ENCODE data around the gene CAMK1D.

Gene CAMK1D

DNA sequence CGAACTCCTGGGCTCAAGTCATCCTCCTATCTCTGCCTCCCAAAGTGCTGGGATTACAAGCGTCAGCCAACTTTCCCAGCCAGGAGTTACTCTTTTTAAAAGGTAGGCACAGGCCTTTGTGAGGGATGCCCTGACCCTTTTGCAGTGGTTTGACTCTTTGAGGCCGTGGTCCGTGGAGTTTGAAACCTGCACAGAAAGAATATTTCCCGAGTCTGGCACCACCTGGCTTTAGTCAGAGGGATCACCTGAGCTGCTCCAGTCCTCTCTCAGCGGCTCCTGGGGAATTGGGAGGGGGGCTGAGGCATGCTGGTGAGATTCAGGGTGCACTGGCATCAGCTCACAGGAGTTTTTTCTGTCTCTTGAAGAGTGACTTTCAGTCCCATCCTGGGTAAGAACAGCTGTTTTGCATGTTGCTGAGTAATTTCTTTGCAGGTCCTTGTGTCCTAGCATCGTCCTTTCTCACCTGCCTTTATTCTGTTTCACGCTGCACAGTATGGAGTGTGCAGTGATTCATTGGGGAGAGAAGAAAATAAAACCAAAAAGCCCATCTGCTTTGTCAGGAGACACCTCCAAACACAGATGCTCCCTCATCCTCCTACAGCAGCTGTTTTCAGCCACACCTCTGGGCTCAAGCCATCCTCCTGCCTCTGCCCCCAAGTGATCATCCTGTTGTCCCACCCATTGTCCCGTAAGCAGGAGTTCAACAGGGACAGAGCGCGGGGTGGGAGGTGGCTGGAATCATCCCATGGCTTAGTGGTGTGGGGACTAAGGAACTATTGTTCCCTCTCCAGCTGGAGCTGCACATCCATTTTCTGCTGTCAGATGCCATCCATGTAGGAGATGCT lies 284.7 kb downstream of the CAMK1D start:
- no peak for DNase-seq

DNA sequence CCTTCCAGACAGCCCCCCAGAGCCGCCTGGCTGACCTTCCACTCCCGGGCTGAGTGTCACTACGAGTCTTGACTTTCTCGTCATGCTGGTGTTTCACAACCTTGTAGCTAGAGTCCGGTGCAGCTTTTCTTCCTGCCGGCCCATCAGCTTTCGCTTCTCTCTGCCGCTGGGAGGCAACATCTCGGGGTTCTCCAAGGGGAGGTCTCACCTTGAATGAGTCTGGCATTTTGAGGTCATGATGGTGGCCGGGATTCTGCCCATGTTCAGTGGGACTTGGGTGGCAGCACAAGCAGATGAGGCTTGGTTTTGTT lies 285.2 kb downstream of the CAMK1D start:
- DNase-seq: no peak

DNA sequence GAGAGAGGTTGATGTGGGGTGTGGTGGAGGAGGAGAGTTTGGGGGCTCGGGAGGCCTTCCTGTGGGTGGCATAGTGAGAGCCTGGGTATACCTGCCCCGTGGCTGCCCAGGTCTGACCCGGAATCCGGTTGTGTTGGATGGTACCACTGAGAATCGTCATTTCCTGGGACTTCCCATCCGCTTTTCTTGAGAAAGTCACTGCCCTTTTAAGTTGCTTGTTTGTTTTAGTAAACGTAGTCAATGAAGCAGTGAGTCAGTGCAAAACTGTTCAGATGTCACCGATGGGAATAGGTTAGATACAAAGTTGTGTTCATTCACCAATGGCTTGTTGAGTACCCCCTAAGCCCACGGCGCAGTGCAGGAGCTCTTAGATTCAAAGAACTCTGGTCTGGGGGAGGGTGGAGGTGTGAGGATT lies 285.8 kb downstream of the CAMK1D start:
- DNase-seq: no peak

DNA sequence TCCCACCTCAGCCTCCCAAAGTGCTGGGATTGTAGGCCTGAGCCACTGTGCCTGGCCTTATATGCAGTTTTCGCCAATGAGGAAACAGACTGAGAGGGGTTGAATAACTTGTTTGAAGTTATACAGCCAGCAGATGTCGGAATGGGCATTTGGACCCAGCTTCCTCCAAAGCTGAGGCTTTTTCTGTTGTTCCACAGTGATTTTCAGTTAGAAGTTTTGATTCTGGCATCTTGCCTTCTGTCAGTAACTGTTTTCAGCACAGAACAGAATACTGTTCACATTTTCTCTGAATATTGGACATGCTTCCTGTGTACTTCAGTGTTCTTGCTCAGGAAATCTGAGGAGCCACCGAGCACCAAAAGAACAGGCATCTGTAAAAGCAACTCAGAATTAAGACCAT lies 287.2 kb downstream of the CAMK1D start:
- no peak for DNase-seq

GRCh38 chr10:12637649-12638048 lies 288.3 kb downstream of the CAMK1D start:
- DNase-seq: no peak

GRCh38 chr10:12638103-12638502 lies 288.8 kb downstream of the CAMK1D start:
- no peak for DNase-seq

DNA sequence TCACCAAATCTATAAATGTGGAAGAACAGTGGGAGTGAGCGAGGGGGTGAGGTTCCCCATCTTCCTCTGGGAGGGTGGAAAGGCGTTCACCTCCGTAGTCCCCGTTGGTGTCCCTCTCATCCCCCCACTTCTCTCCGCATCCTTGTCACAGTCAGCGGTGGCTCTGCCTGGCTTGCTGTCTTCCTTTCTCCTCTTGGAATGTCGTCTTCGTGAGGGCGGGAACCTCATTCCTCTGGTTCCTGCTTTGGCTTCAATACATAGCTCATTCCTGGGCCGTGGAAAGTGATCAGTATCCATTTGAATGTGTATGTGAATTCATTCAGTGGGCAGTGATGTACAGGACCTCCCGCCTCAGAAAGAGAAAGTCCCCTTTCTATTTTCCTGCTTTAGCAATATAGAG lies 289.4 kb downstream of the CAMK1D start:
- no peak for DNase-seq

DNA sequence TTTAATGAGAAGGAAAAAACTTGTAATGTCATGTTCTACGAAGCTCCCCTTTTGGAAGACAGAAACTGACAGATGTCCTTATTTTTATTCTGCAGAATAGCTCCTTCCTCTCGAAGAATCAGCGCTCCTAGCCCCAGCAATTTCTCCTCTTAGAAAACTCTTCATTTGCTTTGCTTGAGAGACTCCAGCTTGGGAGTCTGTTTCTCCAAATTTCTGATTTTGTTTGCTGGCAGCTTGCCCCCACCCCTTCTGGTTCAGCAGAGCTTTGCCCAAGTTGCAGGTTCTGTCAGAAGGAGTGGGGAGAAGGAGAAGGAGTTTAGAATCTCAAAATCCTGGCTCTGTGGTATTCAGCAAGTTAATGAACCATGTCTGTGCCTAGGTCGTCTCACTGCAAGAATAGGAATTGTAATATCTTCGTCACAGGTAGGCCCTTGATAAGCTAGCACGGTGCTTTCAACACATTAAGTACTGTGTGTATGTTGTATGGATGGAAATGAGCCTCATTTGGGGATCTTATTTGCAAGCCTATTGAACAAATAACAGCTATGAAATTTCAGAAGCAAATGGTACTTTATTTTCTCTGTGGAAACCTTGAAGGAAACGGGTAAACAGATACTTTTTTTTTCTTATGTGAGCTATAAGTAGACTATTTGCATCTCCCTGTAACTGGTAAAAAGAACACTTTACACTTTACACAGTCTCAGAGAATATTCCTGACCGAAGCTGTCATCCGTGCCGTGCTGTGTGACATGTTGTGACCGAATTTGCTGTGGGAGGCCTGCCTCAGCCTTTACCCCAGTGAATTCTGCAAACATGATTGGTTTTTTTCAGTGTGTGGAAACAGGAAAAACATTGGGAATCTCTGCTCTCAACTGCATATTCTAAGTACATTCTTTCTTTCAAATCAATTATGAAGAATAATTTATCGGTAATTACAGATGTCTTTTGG lies 290.9 kb downstream of the CAMK1D start:
- no peak for DNase-seq

- no peak for DNase-seq
Observed at GRCh38 chr10:12642036-12642435, 292.7 kb downstream of the CAMK1D start.

DNA sequence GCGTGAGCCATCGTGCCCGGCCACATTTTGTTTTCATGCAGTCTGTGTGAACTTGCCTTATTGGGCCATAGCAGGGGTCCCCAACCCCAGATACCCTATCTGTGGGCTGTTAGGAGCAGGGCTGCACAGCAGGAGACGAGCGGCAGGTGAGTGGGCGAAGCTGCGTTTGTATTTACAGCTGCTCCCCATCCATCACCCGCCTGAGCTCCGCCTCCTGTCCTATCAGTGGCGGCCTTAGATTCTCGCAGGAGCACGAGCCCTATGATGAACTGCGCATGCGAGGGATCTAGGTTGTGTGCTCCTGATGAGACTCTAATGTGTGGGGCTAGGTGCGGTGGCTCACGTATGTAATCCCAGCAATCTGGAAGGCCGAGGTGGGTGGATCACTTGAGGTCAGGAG lies 293.9 kb downstream of the CAMK1D start:
- no peak for DNase-seq

DNA sequence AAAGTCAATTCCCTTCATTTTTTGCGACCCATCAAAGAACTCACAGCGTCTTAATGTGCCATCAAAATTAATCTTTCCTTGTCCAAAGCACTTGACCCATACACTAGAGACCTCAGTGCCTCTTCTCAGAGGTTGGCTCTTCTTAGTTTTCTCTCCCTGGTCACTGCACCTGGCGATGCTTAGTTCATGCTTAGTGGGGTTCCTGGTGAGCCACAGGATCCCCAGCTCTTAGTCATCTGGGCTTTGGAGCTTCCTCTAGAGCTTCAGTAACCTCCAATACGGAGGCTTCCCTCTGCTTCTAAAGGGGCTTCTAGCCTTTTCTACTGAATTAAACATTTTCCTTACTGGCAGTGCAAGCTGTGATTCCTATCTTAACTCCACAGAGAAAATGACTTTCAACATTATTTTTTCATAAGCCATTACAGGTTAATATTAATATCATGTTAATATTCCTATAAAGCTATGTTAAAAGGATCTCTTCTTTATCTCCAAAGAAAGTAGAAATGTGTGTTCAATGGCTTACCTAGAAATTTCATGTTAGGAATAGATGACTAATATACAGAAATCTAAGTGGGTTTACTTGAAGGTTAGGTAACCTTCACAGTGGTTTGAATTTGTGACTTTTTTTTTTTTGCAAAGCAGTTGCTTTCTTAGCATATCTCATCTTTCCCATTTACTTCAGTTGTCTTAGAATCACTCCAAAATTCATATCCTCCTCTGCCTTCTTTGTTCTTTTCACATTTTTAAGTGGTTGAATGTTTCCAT lies 295.2 kb downstream of the CAMK1D start:
- no peak for DNase-seq

DNA sequence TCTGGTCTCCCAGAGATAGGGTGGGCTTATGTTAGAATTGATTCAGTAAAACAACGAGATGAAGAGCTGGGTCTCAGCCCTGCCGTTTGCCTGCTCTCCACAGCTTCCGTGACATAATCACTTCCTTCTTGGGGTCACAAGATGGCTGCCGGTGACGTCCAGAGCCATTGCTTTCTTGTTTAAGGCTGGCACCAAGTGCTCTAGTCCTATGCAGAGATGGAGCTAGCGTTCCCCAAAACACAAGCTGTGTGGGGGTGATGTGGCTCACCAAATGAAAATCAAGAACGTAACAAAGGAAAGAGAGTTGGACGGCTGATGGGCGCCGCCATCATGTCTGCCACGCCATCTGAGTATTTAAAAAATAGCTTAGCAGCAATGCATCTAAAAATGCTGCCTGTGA lies 296.1 kb downstream of the CAMK1D start:
- DNase-seq: no peak

DNA sequence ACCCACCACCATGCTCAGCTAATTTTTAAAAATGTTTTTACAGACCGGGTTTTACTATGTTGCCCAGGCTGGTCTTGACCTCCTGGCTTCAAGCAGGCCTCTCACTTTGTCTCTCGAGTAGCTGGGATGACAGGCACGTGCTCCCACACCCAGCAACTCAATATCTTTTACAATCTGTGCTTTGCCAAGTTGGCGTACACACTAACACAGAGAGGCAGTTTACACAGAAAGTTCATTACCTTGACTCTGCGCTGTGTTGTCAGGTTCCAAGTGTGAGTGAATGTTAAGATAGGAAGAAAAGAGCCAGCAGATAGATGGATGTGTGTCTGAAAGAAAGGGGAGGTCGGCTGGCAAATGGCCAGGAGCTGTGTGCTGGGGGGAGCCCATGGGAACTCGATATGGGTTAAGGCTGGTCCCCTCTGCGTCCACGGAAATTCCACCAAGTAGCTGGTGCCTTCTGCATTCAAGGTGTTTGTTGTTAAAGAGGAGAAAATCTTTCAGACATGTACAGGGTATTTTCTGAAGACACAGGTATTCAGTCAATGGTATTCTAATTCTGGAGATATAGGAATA lies 299.8 kb downstream of the CAMK1D start:
- DNase-seq: no peak

DNA sequence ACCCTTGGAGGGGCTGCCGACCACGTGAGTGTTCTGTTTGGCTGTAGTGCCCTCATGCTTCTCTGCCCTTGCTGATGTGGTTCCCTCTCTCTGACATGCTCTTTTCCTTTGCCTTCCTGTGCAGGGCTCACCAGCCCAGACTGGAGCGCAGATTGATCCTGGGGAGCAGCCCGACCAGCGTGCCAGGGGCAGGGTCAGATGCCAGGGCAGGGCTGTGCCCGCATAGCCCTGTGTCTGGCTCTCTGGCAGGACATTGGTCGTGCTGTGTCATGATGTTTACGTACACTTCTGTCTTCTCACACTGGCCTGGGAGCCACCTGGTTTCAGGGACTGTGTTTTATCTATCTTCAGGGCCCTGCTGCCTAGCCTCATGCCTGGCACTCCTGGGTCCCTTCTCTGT lies 300.8 kb downstream of the CAMK1D start:
- no peak for DNase-seq

- DNase-seq: no peak
Observed at GRCh38 chr10:12650538-12651298, 301.4 kb downstream of the CAMK1D start.

- no peak for DNase-seq
Observed at GRCh38 chr10:12655940-12656339, 306.6 kb downstream of the CAMK1D start.

GRCh38 chr10:12656518-12657142 lies 307.3 kb downstream of the CAMK1D start:
- DNase-seq: no peak

DNA sequence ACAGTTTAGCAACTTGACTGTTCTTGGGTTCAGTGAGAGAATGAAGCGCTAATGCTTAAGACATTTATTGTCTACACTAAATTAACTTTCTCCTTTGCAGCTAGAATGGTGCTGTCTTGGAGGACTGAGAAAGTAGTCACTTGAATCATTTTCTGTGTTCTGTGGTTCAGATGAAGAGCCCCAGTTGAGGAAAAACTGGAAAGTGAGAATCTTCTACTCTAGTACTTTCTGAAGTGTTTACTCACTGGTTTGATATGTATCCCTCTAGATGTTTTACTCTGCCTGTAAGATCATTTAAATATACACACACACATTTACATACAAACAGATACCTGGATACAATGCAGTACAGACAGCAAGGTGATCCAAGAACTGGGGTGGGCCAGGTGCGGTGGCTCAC lies 308.1 kb downstream of the CAMK1D start:
- no peak for DNase-seq

- no peak for DNase-seq
Observed at GRCh38 chr10:12658526-12658925, 309.2 kb downstream of the CAMK1D start.

DNA sequence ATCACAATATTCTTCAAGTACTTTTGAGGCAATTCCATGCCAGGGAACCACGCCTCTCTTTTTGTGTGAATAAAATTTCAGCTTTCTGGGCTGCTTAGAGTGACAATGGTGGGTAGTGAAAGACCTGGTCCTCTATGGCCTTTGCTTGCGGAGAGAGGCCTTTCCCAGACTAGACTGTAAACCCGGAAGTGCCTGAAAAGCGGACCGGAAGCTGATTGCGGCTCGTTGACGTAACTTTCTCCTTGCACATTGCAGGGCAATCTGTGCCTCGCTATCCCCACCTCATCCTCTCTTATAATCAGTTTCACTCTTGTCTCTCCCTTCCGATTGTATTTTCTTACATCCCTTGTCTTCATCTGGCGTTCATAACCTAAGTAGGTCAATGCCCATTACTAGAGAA lies 310.4 kb downstream of the CAMK1D start:
- no peak for DNase-seq

DNA sequence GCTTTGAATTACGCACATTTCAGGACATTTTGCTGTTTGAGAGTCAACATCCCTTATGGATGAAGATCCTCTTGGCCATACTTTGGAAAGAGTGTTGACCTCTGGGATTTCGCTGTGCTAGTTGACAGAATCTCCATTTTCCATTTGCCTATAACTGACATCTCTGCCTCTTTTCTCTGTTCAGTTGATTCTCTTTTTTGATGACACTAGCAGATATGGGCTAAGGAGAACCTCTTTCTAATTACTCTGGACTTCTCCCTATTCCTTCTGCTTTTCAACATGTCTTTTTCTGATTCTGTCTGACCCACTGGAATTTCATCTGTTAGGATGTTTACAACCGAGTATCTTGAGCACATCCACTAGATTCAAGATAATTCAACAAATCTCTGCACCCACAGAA lies 311.5 kb downstream of the CAMK1D start:
- no peak for DNase-seq

DNA sequence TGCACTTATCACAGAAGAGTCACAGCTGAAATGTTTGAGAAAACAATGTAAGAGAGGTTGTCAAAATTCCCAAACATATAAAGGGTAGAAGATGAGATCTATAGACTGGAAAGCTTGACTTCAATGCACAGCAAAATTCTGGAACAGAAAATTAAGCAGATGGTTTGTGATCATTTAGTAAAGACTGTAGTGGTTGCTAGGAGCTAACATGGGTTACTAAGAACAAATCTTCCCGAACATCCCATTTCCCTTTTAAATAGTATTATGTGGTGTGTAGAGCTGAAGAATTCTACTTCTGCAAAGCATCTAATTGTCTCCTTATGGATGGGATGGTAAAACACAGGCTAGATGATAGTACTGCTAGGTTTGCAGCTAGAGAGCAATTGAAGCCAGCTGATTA lies 312.3 kb downstream of the CAMK1D start:
- DNase-seq: no peak

Measured in right forelimb (tissue), 1 donor.